ENCODE results near the gene OS9. TPM values are rescaled to one million over a fixed set of nuclear protein-coding genes. Genes with fewer than 3 reads are reported as not detected.
A peak's percentile ranks its signal among the peaks of the same experiment; 100 is the strongest.

OS9 gene
- total RNA-seq, 1 donor from 2014 or later, result 148 TPM

- Histone ChIP-seq H3K27me3 (ENCODE audit: control insufficient read depth in 3 of 3, insufficient read depth in 3 of 3, low read length in 3 of 3) (peaks cover 18 to 60% (median 54%) of the 10 kb centered on the region in 3 donors), H3K4me1 (ENCODE audit: control insufficient read depth in 3 of 3, insufficient read depth in 3 of 3, low read length in 3 of 3) (peaks cover 15 to 19% (median 18%) of the 10 kb centered on the region in 3 donors), H3K27ac (ENCODE audit: low read depth, low read length) (no peak overlapping the region), H3K36me3 (ENCODE audit: control insufficient read depth in 3 of 3, insufficient read depth in 3 of 3, low read length in 3 of 3) (peaks cover 0 to 2% (median 0%) of the 10 kb centered on the region in 3 donors), H3K9me3 (ENCODE audit: control insufficient read depth in 3 of 3, low read length in 3 of 3) (no peaks in the 10 kb centered on the region), H3K9ac (ENCODE audit: low read depth in 1 of 3, low read length in 3 of 3) (peak overlapping the region in 1 of 3 donors; percentile 57), H3K4me3 (ENCODE audit: low read length in 3 of 3) (peak overlapping the region; percentile 60 to 74 (median 70))
These were observed 33.2 kb downstream of the OS9 start for GRCh38 chr12:57726884-57727757.

- Histone ChIP-seq H3K9ac (ENCODE audit: low read depth in 1 of 3, low read length in 3 of 3) (peak overlapping the region in 1 of 3 donors; percentile 50), H3K27ac (ENCODE audit: low read depth, low read length) (no peak overlapping the region), H3K4me3 (ENCODE audit: low read length in 3 of 3) (no peak overlapping the region), H3K4me1 (ENCODE audit: control insufficient read depth in 3 of 3, insufficient read depth in 3 of 3, low read length in 3 of 3) (peaks cover 15 to 19% (median 18%) of the 10 kb centered on the region in 3 donors), H3K9me3 (ENCODE audit: control insufficient read depth in 3 of 3, low read length in 3 of 3) (no peaks in the 10 kb centered on the region), H3K36me3 (ENCODE audit: control insufficient read depth in 3 of 3, insufficient read depth in 3 of 3, low read length in 3 of 3) (peaks cover 0 to 2% (median 0%) of the 10 kb centered on the region in 3 donors), H3K27me3 (ENCODE audit: control insufficient read depth in 3 of 3, insufficient read depth in 3 of 3, low read length in 3 of 3) (peaks cover 18 to 60% (median 60%) of the 10 kb centered on the region in 3 donors)
These were observed 33.9 kb downstream of the OS9 start for GRCh38 chr12:57727758-57728395.

- Histone ChIP-seq H3K4me1 (ENCODE audit: control insufficient read depth in 3 of 3, insufficient read depth in 3 of 3, low read length in 3 of 3) (peaks cover 15 to 19% (median 18%) of the 10 kb centered on the region in 3 donors), H3K9me3 (ENCODE audit: control insufficient read depth in 3 of 3, low read length in 3 of 3) (no peaks in the 10 kb centered on the region), H3K36me3 (ENCODE audit: control insufficient read depth in 3 of 3, insufficient read depth in 3 of 3, low read length in 3 of 3) (peaks cover 0 to 2% (median 0%) of the 10 kb centered on the region in 3 donors), H3K27me3 (ENCODE audit: control insufficient read depth in 3 of 3, insufficient read depth in 3 of 3, low read length in 3 of 3) (peaks cover 18 to 68% (median 54%) of the 10 kb centered on the region in 3 donors), H3K9ac (ENCODE audit: low read depth in 1 of 3, low read length in 3 of 3) (no peak overlapping the region), H3K27ac (ENCODE audit: low read depth, low read length) (no peak overlapping the region), H3K4me3 (ENCODE audit: low read length in 3 of 3) (no peak overlapping the region)
These were observed 35.5 kb downstream of the OS9 start for GRCh38 chr12:57729321-57729844.

- Histone ChIP-seq H3K4me1 (ENCODE audit: control insufficient read depth in 3 of 3, insufficient read depth in 3 of 3, low read length in 3 of 3) (peaks cover 20 to 29% (median 23%) of the 10 kb centered on the region in 3 donors), H3K36me3 (ENCODE audit: control insufficient read depth in 3 of 3, insufficient read depth in 3 of 3, low read length in 3 of 3) (peaks cover 0 to 2% (median 0%) of the 10 kb centered on the region in 3 donors), H3K27ac (ENCODE audit: low read depth, low read length) (no peak overlapping the region), H3K27me3 (ENCODE audit: control insufficient read depth in 3 of 3, insufficient read depth in 3 of 3, low read length in 3 of 3) (peaks cover 14 to 70% (median 58%) of the 10 kb centered on the region in 3 donors), H3K4me3 (ENCODE audit: low read length in 3 of 3) (no peak overlapping the region), H3K9me3 (ENCODE audit: control insufficient read depth in 3 of 3, low read length in 3 of 3) (no peaks in the 10 kb centered on the region), H3K9ac (ENCODE audit: low read depth in 1 of 3, low read length in 3 of 3) (no peak overlapping the region)
These were observed 36.6 kb downstream of the OS9 start for GRCh38 chr12:57730336-57731067.

- H3K4me1 ChIP-seq (ENCODE audit: control insufficient read depth in 3 of 3, insufficient read depth in 3 of 3, low read length in 3 of 3), result peaks cover 23 to 31% (median 27%) of the 10 kb centered on the region in 3 donors
- H3K4me3 ChIP-seq (ENCODE audit: low read length in 3 of 3), result no peak overlapping the region
- H3K9ac ChIP-seq (ENCODE audit: low read depth in 1 of 3, low read length in 3 of 3), result no peak overlapping the region
- peaks cover 20 to 71% (median 59%) of the 10 kb centered on the region in 3 donors for H3K27me3 ChIP-seq (ENCODE audit: control insufficient read depth in 3 of 3, insufficient read depth in 3 of 3, low read length in 3 of 3)
- H3K36me3 ChIP-seq (ENCODE audit: control insufficient read depth in 3 of 3, insufficient read depth in 3 of 3, low read length in 3 of 3), result peaks cover 0 to 2% (median 0%) of the 10 kb centered on the region in 3 donors
- no peak overlapping the region for H3K27ac ChIP-seq (ENCODE audit: low read depth, low read length)
- H3K9me3 ChIP-seq (ENCODE audit: control insufficient read depth in 3 of 3, low read length in 3 of 3), result no peaks in the 10 kb centered on the region
These were observed 37.6 kb downstream of the OS9 start for GRCh38 chr12:57731411-57732080.

- H3K36me3 ChIP-seq (ENCODE audit: control insufficient read depth in 3 of 3, insufficient read depth in 3 of 3, low read length in 3 of 3), result peaks cover 0 to 2% (median 0%) of the 10 kb centered on the region in 3 donors
- H3K4me1 ChIP-seq (ENCODE audit: control insufficient read depth in 3 of 3, insufficient read depth in 3 of 3, low read length in 3 of 3), result peaks cover 22 to 28% (median 22%) of the 10 kb centered on the region in 3 donors
- H3K27me3 ChIP-seq (ENCODE audit: control insufficient read depth in 3 of 3, insufficient read depth in 3 of 3, low read length in 3 of 3), result peaks cover 27 to 71% (median 59%) of the 10 kb centered on the region in 3 donors
- no peak overlapping the region for H3K4me3 ChIP-seq (ENCODE audit: low read length in 3 of 3)
- H3K9ac ChIP-seq (ENCODE audit: low read depth in 1 of 3, low read length in 3 of 3), result no peak overlapping the region
- no peak overlapping the region for H3K27ac ChIP-seq (ENCODE audit: low read depth, low read length)
- no peaks in the 10 kb centered on the region for H3K9me3 ChIP-seq (ENCODE audit: control insufficient read depth in 3 of 3, low read length in 3 of 3)
These were observed 38.3 kb downstream of the OS9 start for GRCh38 chr12:57732270-57732669.

- H3K4me1 ChIP-seq (ENCODE audit: control insufficient read depth in 3 of 3, insufficient read depth in 3 of 3, low read length in 3 of 3), result peaks cover 18 to 24% (median 19%) of the 10 kb centered on the region in 3 donors
- H3K9me3 ChIP-seq (ENCODE audit: control insufficient read depth in 3 of 3, low read length in 3 of 3), result no peaks in the 10 kb centered on the region
- H3K9ac ChIP-seq (ENCODE audit: low read depth in 1 of 3, low read length in 3 of 3), result no peak overlapping the region
- H3K27ac ChIP-seq (ENCODE audit: low read depth, low read length), result no peak overlapping the region
- H3K4me3 ChIP-seq (ENCODE audit: low read length in 3 of 3), result no peak overlapping the region
- peaks cover 0 to 2% (median 0%) of the 10 kb centered on the region in 3 donors for H3K36me3 ChIP-seq (ENCODE audit: control insufficient read depth in 3 of 3, insufficient read depth in 3 of 3, low read length in 3 of 3)
- H3K27me3 ChIP-seq (ENCODE audit: control insufficient read depth in 3 of 3, insufficient read depth in 3 of 3, low read length in 3 of 3), result peaks cover 28 to 71% (median 58%) of the 10 kb centered on the region in 3 donors
These were observed 39.0 kb downstream of the OS9 start for GRCh38 chr12:57732726-57733593.

- peaks cover 34 to 69% (median 53%) of the 10 kb centered on the region in 3 donors for H3K27me3 ChIP-seq (ENCODE audit: control insufficient read depth in 3 of 3, insufficient read depth in 3 of 3, low read length in 3 of 3)
- no peaks in the 10 kb centered on the region for H3K9me3 ChIP-seq (ENCODE audit: control insufficient read depth in 3 of 3, low read length in 3 of 3)
- H3K36me3 ChIP-seq (ENCODE audit: control insufficient read depth in 3 of 3, insufficient read depth in 3 of 3, low read length in 3 of 3), result peaks cover 0 to 2% (median 0%) of the 10 kb centered on the region in 3 donors
- peaks cover 18 to 24% (median 20%) of the 10 kb centered on the region in 3 donors for H3K4me1 ChIP-seq (ENCODE audit: control insufficient read depth in 3 of 3, insufficient read depth in 3 of 3, low read length in 3 of 3)
- no peak overlapping the region for H3K4me3 ChIP-seq (ENCODE audit: low read length in 3 of 3)
- peak overlapping the region in 1 of 3 donors; percentile 3 for H3K9ac ChIP-seq (ENCODE audit: low read depth in 1 of 3, low read length in 3 of 3)
- no peak overlapping the region for H3K27ac ChIP-seq (ENCODE audit: low read depth, low read length)
These were observed 40.0 kb downstream of the OS9 start for GRCh38 chr12:57733928-57734327.

All from skeletal muscle tissue (tissue), 4 donors.